ENCODE results near the gene FRK. TPM values are rescaled to one million over a fixed set of nuclear protein-coding genes. Genes with fewer than 3 reads are reported as not detected.

FRK gene
- polyA plus RNA-seq, 1 donor = 5.8 TPM

- no peak for DNase-seq
These were observed 25.1 kb downstream of the FRK start for GRCh38 chr6:116035616-116036015.

- DNase-seq = no peak
These were observed 26.4 kb downstream of the FRK start for GRCh38 chr6:116034327-116034726.

GRCh38 chr6:116033687-116034303 is 26.9 kb downstream of the FRK start:
- DNase-seq = no peak

- no peak for DNase-seq
These were observed 29.9 kb downstream of the FRK start for GRCh38 chr6:116030770-116031169.

- DNase-seq = no peak
These were observed 31.2 kb downstream of the FRK start for GRCh38 chr6:116029535-116029934.

- DNase-seq = no peak
These were observed 32.5 kb downstream of the FRK start for GRCh38 chr6:116028233-116028632.

- no peak for DNase-seq
These were observed 32.9 kb downstream of the FRK start for GRCh38 chr6:116027801-116028200.

- no peak for DNase-seq
These were observed 35.3 kb downstream of the FRK start for GRCh38 chr6:116025405-116025804.

GRCh38 chr6:116022841-116023445 is 37.7 kb downstream of the FRK start:
- no peak for DNase-seq

GRCh38 chr6:116020738-116021137 is 40.0 kb downstream of the FRK start:
- DNase-seq = no peak

- no peak for DNase-seq
These were observed 41.3 kb downstream of the FRK start for GRCh38 chr6:116019428-116019827.

- no peak for DNase-seq
These were observed 41.7 kb downstream of the FRK start for GRCh38 chr6:116018976-116019375.

- no peak for DNase-seq
These were observed 43.0 kb downstream of the FRK start for GRCh38 chr6:116017546-116018295.

- DNase-seq = peak; percentile 25
These were observed 43.7 kb downstream of the FRK start for GRCh38 chr6:116016846-116017545.

GRCh38 chr6:116015983-116016382 is 44.7 kb downstream of the FRK start:
- no peak for DNase-seq

- no peak for DNase-seq
These were observed 45.1 kb downstream of the FRK start for GRCh38 chr6:116015561-116015960.

GRCh38 chr6:116012951-116013350 is 47.7 kb downstream of the FRK start:
- no peak for DNase-seq

GRCh38 chr6:116012471-116012949 is 48.2 kb downstream of the FRK start:
- no peak for DNase-seq

- no peak for DNase-seq
These were observed 49.2 kb downstream of the FRK start for GRCh38 chr6:116011520-116011919.

- DNase-seq = peak; percentile 57
These were observed 49.8 kb downstream of the FRK start for GRCh38 chr6:116010790-116011401.

- no peak for DNase-seq
These were observed 50.3 kb downstream of the FRK start for GRCh38 chr6:116010386-116010785.
